ENCODE data around the gene HSPH1.

The HSPH1 gene

GRCh38 chr13:31175847-31176532 lies 14.3 kb upstream of the HSPH1 start:
- no peak for DNase-seq

- no peak for DNase-seq
Observed at GRCh38 chr13:31174018-31174417, 12.3 kb upstream of the HSPH1 start.

GRCh38 chr13:31172535-31172934 lies 10.8 kb upstream of the HSPH1 start:
- no peak for DNase-seq

- DNase-seq, result no peak
Observed at GRCh38 chr13:31172001-31172400, 10.3 kb upstream of the HSPH1 start.

- DNase-seq, result no peak
Observed at GRCh38 chr13:31168736-31169135, 7.0 kb upstream of the HSPH1 start.

GRCh38 chr13:31168166-31168565 lies 6.5 kb upstream of the HSPH1 start:
- no peak for DNase-seq

GRCh38 chr13:31167490-31167889 lies 5.8 kb upstream of the HSPH1 start:
- DNase-seq, result no peak

GRCh38 chr13:31166591-31166990 lies 4.9 kb upstream of the HSPH1 start:
- no peak for DNase-seq

- DNase-seq, result peak; percentile 98
Observed at GRCh38 chr13:31162151-31163008, 676 bp upstream of the HSPH1 start.

GRCh38 chr13:31160857-31161556 lies 697 bp downstream of the HSPH1 start:
- peak; percentile 67 for DNase-seq

- DNase-seq, result no peak
Observed at GRCh38 chr13:31159306-31159705, 2.4 kb downstream of the HSPH1 start.

- DNase-seq, result no peak
Observed at GRCh38 chr13:31154939-31155338, 6.8 kb downstream of the HSPH1 start.

- no peak for DNase-seq
Observed at GRCh38 chr13:31151837-31152236, 9.9 kb downstream of the HSPH1 start.

- DNase-seq, result no peak
Observed at GRCh38 chr13:31150315-31150985, 11.3 kb downstream of the HSPH1 start.

GRCh38 chr13:31149604-31150003 lies 12.1 kb downstream of the HSPH1 start:
- DNase-seq, result no peak

GRCh38 chr13:31145417-31145816 lies 16.3 kb downstream of the HSPH1 start:
- no peak for DNase-seq

GRCh38 chr13:31138515-31138914 lies 23.2 kb downstream of the HSPH1 start:
- DNase-seq, result no peak

- DNase-seq, result no peak
Observed at GRCh38 chr13:31136724-31137123, 25.0 kb downstream of the HSPH1 start.

- no peak for DNase-seq
Observed at GRCh38 chr13:31134039-31134711, 27.5 kb downstream of the HSPH1 start.

- DNase-seq, result no peak
Observed at GRCh38 chr13:31133621-31134020, 28.1 kb downstream of the HSPH1 start.

- DNase-seq, result no peak
Observed at GRCh38 chr13:31131470-31131961, 30.2 kb downstream of the HSPH1 start.

GRCh38 chr13:31129419-31129818 lies 32.3 kb downstream of the HSPH1 start:
- no peak for DNase-seq

All from CD4-positive, alpha-beta T cell treated with Interleukin-10 for 1 hour (primary cell).